H9 (cell line): ENCODE data around the gene KAT2B. TPM values are rescaled to one million over a fixed set of nuclear protein-coding genes. Genes with fewer than 3 reads are reported as not detected.

ENCODE experiments used
- DNase-seq: peaks from one replicate; pipeline ENCODE4 v3.0.0-alpha.2; 2017
- H2AFZ ChIP-seq: one replicate; pipeline ENCODE4 v1.6.1; 2013; ENCODE audit warnings: mild to moderate bottlenecking, low read length, control low read depth, moderate library complexity
- H2AK5ac ChIP-seq: 2 replicates; pipeline ENCODE4 v1.6.1; 2013; ENCODE audit warnings: low read length, control low read depth, mixed read lengths; ENCODE audit not compliant: insufficient read length
- H2BK120ac ChIP-seq: one replicate; pipeline ENCODE4 v1.6.1; 2013; ENCODE audit warnings: low read depth, mild to moderate bottlenecking, low read length, control low read depth, inconsistent platforms; ENCODE audit not compliant: poor library complexity, severe bottlenecking
- H2BK12ac ChIP-seq: 2 replicates; pipeline ENCODE4 v1.6.1; 2013; ENCODE audit warnings: low read length, control low read depth, mixed read lengths, low read depth; ENCODE audit not compliant: insufficient read length
- H2BK15ac ChIP-seq: 2 replicates; pipeline ENCODE4 v1.6.1; 2013; ENCODE audit warnings: low read depth, low read length, control low read depth
- H2BK20ac ChIP-seq: one replicate; pipeline ENCODE4 v1.6.1; 2013; ENCODE audit warnings: low read depth, mild to moderate bottlenecking, low read length, control low read depth, inconsistent platforms; ENCODE audit not compliant: poor library complexity, severe bottlenecking
- H2BK5ac ChIP-seq: 2 replicates; pipeline ENCODE4 v1.6.1; 2013; ENCODE audit warnings: low read length, control low read depth, mixed read lengths; ENCODE audit not compliant: insufficient read length
- H3K14ac ChIP-seq: 2 replicates; pipeline ENCODE4 v1.6.1; 2013; ENCODE audit warnings: low read length, control low read depth; ENCODE audit not compliant: insufficient read depth
- H3K18ac ChIP-seq: 2 replicates; pipeline ENCODE4 v1.6.1; 2013; ENCODE audit warnings: low read depth, mild to moderate bottlenecking, mixed read lengths, low read length, control low read depth; ENCODE audit not compliant: insufficient read length
- H3K23ac ChIP-seq: 2 replicates; pipeline ENCODE4 v1.6.1; 2013; ENCODE audit warnings: low read length, control low read depth, mixed read lengths, low read depth; ENCODE audit not compliant: insufficient read length
- H3K23me2 ChIP-seq: 2 replicates; pipeline ENCODE4 v1.6.1; 2013; ENCODE audit warnings: low read depth, mild to moderate bottlenecking, mixed read lengths, low read length, control low read depth; ENCODE audit not compliant: insufficient read length, poor library complexity, severe bottlenecking
- H3K27ac ChIP-seq: 2 replicates; pipeline ENCODE4 v1.5.1; 2013; ENCODE audit warnings: low read length, control low read depth, mixed read lengths, low read depth; ENCODE audit not compliant: insufficient read length
- H3K27me3 ChIP-seq: 2 replicates; pipeline ENCODE4 v1.6.1; 2013; ENCODE audit warnings: low read length, control low read depth, inconsistent platforms; ENCODE audit not compliant: insufficient read depth
- H3K4ac ChIP-seq: 2 replicates; pipeline ENCODE4 v1.6.1; 2013; ENCODE audit warnings: low read depth, mild to moderate bottlenecking, control low read depth, inconsistent platforms, low read length, moderate library complexity
- H3K4me1 ChIP-seq: 2 replicates; pipeline ENCODE4 v1.6.1; 2013; ENCODE audit warnings: low read length, control low read depth, inconsistent platforms; ENCODE audit not compliant: insufficient read depth
- H3K4me2 ChIP-seq: 2 replicates; pipeline ENCODE4 v1.6.1; 2013; ENCODE audit warnings: low read length, control low read depth, mixed read lengths; ENCODE audit not compliant: insufficient read length, insufficient read depth
- H3K56ac ChIP-seq: 2 replicates; pipeline ENCODE4 v1.6.1; 2013; ENCODE audit warnings: low read depth, mild to moderate bottlenecking, mixed read lengths, low read length, control low read depth; ENCODE audit not compliant: insufficient read length
- H3K79me1 ChIP-seq: 2 replicates; pipeline ENCODE4 v1.6.1; 2013; ENCODE audit warnings: low read depth, mild to moderate bottlenecking, moderate library complexity, low read length, control low read depth, inconsistent platforms; ENCODE audit not compliant: insufficient read depth, poor library complexity, severe bottlenecking
- H3K79me2 ChIP-seq: 2 replicates; pipeline ENCODE4 v1.6.1; 2013; ENCODE audit warnings: low read length, control low read depth, inconsistent platforms; ENCODE audit not compliant: insufficient read depth
- H3K9ac ChIP-seq: 2 replicates; pipeline ENCODE4 v1.6.1; 2013; ENCODE audit warnings: low read length, control low read depth, mixed read lengths; ENCODE audit not compliant: insufficient read length; ENCODE audit errors: extremely low read depth
- H3K9me3 ChIP-seq: one replicate; pipeline ENCODE4 v1.6.1; 2013; ENCODE audit warnings: low read depth, low read length, inconsistent platforms; ENCODE audit not compliant: control insufficient read depth
- H3T11ph ChIP-seq: one replicate; pipeline ENCODE4 v1.6.1; 2013; ENCODE audit warnings: mild to moderate bottlenecking, low read length, control low read depth, inconsistent platforms
- H4K20me1 ChIP-seq: one replicate; pipeline ENCODE4 v1.6.1; 2013; ENCODE audit not compliant: control insufficient read depth, insufficient read length, insufficient read depth
- H4K5ac ChIP-seq: 2 replicates; pipeline ENCODE4 v1.6.1; 2013; ENCODE audit warnings: low read depth, mild to moderate bottlenecking, mixed read lengths, low read length, control low read depth; ENCODE audit not compliant: insufficient read length
- H4K8ac ChIP-seq: replicated peaks from 2 replicates; pipeline ENCODE4 v1.6.1; 2013; ENCODE audit warnings: low read length, control low read depth, mixed read lengths, low read depth; ENCODE audit not compliant: insufficient read length
- H4K91ac ChIP-seq: 2 replicates; pipeline ENCODE4 v1.6.1; 2013; ENCODE audit warnings: low read depth, mild to moderate bottlenecking, moderate library complexity, mixed read lengths, low read length, control low read depth; ENCODE audit not compliant: insufficient read length
- H3K27ac Mint-ChIP-seq, 3 experiments: 2 replicates in 2 of 3; 3 replicates in 1 of 3; pipeline ENCODE4 v1.8.0; 2020 to 2021; ENCODE audit warnings: mixed read lengths in 3 of 3, mild to moderate bottlenecking in 1 of 3, moderate library complexity in 1 of 3
- H3K27me3 Mint-ChIP-seq: 2 replicates; pipeline ENCODE4 v1.8.0; 2021; ENCODE audit warnings: low read depth, mild to moderate bottlenecking, moderate library complexity, mixed read lengths
- H3K36me3 Mint-ChIP-seq, 3 experiments: 2 replicates in 2 of 3; 3 replicates in 1 of 3; pipeline ENCODE4 v1.8.0; 2020 to 2021; ENCODE audit warnings: low read depth in 3 of 3, mixed read lengths in 3 of 3; ENCODE audit not compliant: insufficient read depth in 1 of 3
- H3K4me1 Mint-ChIP-seq, 2 experiments: 2 replicates each; pipeline ENCODE4 v1.8.0; 2020; ENCODE audit warnings: mixed read lengths in 2 of 2
- H3K4me3 Mint-ChIP-seq, 2 experiments: 2 replicates in 1 of 2; 3 replicates in 1 of 2; pipeline ENCODE4 v1.8.0; 2020 to 2021; ENCODE audit warnings: mild to moderate bottlenecking in 2 of 2, mixed read lengths in 2 of 2, moderate library complexity in 1 of 2
- H3K9me3 Mint-ChIP-seq, 2 experiments: 2 replicates in 1 of 2; 3 replicates in 1 of 2; pipeline ENCODE4 v1.8.0; 2020; ENCODE audit warnings: mild to moderate bottlenecking in 2 of 2, mixed read lengths in 2 of 2, moderate library complexity in 1 of 2
- WGBS: extraction: QIAGEN DNeasy Blood & Tissue Kit; methylation state at CpG from one replicate; pipeline ENCODE4 v1.1.7; 2013; ENCODE audit warnings: missing lambda C conversion rate, low lambda C conversion rate, mixed read lengths; ENCODE audit not compliant: insufficient read length; ENCODE audit errors: extremely low coverage; 5-methylcytosine and 5-hydroxymethylcytosine counted together
- total RNA-seq: library from RNA; stranded (reverse); gene quantifications from 2 replicates; pipeline ENCODE4 v1.2.1, GENCODE V29; 2021
- TF ChIP-seq, protein P1 (sequence below): fragments of 200-600 bp; sonication (generic); conservative IDR thresholded peaks from 3 replicates; pipeline ENCODE4 v1.8.0; 2021; ENCODE audit warnings: antibody characterized with exemption, mild to moderate bottlenecking

The KAT2B gene
- total RNA-seq, 1 experiment from 2014 or later = 6.3 TPM

DNA sequence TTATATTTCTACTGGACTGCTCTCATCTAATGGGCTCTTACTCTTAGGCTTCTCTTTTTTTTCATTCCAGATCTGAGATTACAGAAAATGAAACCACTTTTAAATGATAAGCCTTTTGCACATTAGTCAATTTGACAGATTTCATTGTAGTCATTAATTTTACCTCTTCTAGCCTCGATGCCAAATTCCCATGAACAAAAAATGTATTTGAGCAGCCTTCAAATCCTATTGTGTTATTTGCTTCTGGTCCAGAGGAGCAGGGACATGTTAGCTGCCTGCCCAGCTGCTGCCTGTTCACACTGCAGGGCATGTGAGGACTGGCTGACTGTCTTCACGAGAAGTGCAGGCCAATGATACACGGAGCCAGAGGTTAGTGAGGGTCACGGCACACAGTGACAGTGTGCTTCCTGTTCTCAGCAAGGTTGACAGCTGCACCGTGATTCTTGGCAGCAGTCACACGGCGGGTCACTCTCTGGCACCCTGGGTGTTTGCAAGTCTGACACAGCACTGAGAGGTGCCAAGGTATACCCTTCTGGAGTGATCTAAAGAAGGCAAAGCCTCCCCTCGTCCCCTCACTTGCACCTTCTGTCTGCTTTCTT, 40.8 kb downstream of the KAT2B start:
- Histone ChIP-seq H3K79me2 (no peaks in the 10 kb centered on the region), H3T11ph (no peak overlapping the region), H2BK5ac (no peak overlapping the region), H3K23me2 (no peaks in the 10 kb centered on the region), H2BK12ac (no peak overlapping the region), H3K27ac (no peak overlapping the region), H3K9ac (no peak overlapping the region), H2BK120ac (no peak overlapping the region), H4K5ac (no peak overlapping the region), H3K18ac (no peak overlapping the region), H2AK5ac (no peak overlapping the region), H3K4me2 (no peak overlapping the region), H3K4me1 (no peaks in the 10 kb centered on the region), H2BK20ac (no peak overlapping the region), H3K9me3 (no peaks in the 10 kb centered on the region), H3K79me1 (no peaks in the 10 kb centered on the region), H4K91ac (no peak overlapping the region), H3K14ac (no peak overlapping the region), H3K23ac (no peak overlapping the region), H2AFZ (no peak overlapping the region), H4K20me1 (no peaks in the 10 kb centered on the region), H3K56ac (no peak overlapping the region), H3K27me3 (no peaks in the 10 kb centered on the region), H3K4ac (no peak overlapping the region), H2BK15ac (no peak overlapping the region), H4K8ac (no peak overlapping the region)
- no CpG with 5 or more reads among the region's 8 CpGs for WGBS
- Mint-ChIP-seq H3K4me3 (no peak overlapping the region), H3K27me3 (no peaks in the 10 kb centered on the region; the same call in 1 of the 2 replicates), H3K9me3 (no peaks in the 10 kb centered on the region), H3K27ac (peak overlapping the region in 1 of 3 experiments; percentile 60; a peak in 1 of 7 replicates), H3K4me1 (peaks cover 16 to 17% of the 10 kb centered on the region in 2 experiments), H3K36me3 (no peaks in the 10 kb centered on the region)
- TF ChIP-seq, protein P1, sequence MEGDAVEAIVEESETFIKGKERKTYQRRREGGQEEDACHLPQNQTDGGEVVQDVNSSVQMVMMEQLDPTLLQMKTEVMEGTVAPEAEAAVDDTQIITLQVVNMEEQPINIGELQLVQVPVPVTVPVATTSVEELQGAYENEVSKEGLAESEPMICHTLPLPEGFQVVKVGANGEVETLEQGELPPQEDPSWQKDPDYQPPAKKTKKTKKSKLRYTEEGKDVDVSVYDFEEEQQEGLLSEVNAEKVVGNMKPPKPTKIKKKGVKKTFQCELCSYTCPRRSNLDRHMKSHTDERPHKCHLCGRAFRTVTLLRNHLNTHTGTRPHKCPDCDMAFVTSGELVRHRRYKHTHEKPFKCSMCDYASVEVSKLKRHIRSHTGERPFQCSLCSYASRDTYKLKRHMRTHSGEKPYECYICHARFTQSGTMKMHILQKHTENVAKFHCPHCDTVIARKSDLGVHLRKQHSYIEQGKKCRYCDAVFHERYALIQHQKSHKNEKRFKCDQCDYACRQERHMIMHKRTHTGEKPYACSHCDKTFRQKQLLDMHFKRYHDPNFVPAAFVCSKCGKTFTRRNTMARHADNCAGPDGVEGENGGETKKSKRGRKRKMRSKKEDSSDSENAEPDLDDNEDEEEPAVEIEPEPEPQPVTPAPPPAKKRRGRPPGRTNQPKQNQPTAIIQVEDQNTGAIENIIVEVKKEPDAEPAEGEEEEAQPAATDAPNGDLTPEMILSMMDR = no peak
- no peak for DNase-seq
